Right renal pelvis (tissue), 4 donors: ENCODE results near the gene PWWP2B. TPM values are rescaled to one million over a fixed set of nuclear protein-coding genes. Genes with fewer than 3 reads are reported as not detected.

Experiments used
- DNase-seq, 4 donors: peaks; one replicate each; pipeline ENCODE4 v3.0.0-alpha.2; 2013; ENCODE audit warnings: low read depth in 4 of 4, low spot score in 3 of 4, missing footprints in 1 of 4
- polyA plus RNA-seq, 4 donors: library from polyadenylated mRNA; unstranded; fragments of 120-200 nt; gene quantifications; one replicate each; pipeline ENCODE4 v1.2.1, GENCODE V29; 2013; ENCODE audit not compliant: insufficient read length in 4 of 4

The PWWP2B gene
- polyA plus RNA-seq, 4 donors: 7.2 to 12.7 (median 10.4) TPM

DNA sequence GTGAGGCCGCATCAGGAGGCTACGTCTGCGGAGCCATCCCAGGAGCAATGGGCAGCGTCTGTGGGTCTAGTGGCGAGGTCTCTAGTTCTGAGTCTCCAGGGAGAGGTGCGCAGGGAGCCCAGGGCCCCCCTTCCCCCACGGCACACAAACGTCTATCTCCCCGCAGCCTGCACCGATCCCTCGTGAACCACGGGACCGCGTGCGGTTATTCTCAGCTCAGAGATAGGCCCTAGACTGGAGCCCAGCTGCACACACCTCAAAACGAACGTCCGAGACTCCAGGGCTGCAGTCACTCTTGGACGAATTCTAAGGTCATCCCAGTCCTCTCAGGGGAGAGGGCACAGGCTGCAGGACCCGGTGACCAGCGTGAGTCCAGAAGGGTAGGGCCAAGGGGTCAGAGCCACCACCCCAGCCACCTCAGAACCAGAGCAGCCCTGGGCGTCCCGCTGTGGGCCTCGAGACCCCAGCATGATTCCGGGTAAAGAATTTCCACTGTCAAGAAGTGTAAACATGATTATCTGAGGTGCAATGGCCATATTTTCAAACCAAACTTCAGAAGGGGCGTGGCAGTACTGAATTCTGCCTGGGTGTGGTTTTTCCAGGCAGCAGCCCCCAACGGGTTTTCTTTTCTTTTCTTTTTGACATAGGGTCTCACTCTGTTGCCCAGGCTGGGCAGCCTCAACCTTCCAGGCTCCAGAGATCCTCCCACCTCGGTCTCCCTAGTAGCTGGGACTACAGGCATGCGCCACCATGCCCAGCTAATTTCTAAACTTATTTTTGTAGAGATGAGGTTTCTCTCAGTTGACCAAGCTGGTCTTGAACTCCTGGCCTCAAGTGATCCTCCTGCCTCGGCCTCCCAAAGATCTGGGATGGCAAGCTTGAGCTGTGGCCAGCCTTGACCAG is 57.5 kb downstream of the PWWP2B start:
- DNase-seq: no peak

GRCh38 chr10:132455441-132455971 is 58.5 kb downstream of the PWWP2B start:
- DNase-seq: no peak

GRCh38 chr10:132455986-132456847 is 59.2 kb downstream of the PWWP2B start:
- no peak for DNase-seq

DNA sequence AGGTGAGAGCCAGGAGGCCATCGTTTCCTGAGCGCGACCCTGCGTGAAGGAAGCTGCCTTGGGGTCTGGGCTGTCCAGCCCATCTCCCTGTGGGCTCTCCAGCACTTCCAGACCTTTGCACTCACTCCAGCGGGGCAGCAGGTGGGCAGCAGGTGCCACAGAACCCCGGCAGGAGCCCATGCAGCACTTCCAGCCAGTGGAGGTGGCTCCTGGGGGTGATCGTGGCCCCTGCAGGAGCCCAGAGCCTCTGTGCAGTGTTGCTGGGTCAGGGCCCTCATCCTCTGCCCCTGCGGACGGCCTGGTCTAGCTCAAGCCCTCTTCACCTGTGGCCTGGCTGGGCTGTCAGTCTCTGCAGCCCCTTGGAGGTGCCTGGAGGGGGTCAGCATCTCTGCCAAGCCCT is 59.9 kb downstream of the PWWP2B start:
- no peak for DNase-seq

DNA sequence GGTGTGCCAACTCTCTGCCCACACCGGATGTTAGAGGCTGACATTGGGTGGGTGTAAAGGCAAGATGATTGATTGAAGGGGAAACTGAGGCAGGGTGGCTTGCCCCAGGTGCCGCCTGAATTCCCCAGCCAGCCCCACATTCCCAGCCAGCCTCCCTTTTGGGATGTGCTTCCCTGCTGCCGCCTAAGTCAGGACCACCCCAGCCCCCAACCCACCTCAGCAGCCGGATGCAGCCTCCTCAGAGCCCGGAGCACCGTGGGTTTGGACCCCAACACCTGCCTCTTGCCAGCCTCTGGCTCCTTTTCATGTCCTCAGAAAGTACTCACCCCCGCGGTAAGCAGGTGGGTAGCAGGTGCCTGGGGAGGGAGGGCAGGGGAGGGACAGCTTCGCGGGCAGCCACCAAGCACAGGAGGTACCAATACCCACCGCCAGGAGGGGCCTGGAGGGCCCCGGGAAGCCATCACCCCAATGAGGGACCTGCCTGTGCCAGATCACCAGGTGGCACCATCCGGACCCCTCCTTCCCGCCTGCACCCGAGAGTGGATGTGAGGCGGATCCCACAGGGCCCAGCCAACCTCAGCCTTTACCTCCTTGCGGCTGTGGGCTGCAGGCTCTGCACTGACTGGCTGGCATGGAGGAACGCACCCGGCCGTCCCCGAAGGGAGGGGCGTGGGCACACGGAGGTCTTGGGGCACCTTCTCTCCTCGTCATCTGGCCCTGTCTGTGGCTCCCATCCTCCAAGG is 60.5 kb downstream of the PWWP2B start:
- DNase-seq: no peak

GRCh38 chr10:132458071-132458585 is 61.1 kb downstream of the PWWP2B start:
- no peak for DNase-seq

DNA sequence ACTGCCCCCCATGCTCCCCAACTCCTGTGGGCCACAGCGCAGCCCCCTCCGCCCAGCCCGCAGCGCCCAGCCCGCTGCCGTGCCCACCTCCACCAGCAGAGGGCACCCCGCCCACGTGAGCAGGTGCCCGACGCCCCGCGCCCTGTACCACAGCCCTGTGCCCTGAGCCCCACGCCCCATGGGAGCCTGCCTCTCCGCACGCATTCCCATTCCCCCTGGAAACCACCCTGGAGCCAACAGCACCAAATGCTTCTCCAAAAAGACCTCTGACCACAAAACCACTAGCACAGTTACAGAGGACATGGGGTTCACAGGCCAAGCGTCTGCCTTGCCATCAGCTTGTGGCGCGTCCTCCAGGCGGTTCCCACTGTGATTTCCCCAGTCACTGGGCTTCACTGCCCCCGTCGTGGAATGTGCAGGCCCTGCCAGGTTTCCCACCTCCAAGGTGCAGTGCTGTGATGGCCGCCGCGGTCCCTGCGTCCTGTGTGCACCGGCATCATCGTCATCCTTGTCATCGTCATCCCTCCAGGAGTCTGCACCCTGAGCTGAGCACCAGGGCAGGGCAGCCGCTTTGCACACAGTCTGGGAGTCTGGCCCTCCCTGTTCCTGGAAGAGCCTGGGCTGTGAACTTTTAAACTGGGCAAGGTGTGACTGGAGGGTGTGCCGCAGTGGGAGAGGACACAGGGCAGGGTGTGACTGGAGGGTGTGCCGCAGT is 61.7 kb downstream of the PWWP2B start:
- DNase-seq: no peak

- DNase-seq: no peak
These were observed 62.5 kb downstream of the PWWP2B start for GRCh38 chr10:132459301-132460003.

- DNase-seq: no peak
These were observed 63.1 kb downstream of the PWWP2B start for GRCh38 chr10:132460071-132460470.

DNA sequence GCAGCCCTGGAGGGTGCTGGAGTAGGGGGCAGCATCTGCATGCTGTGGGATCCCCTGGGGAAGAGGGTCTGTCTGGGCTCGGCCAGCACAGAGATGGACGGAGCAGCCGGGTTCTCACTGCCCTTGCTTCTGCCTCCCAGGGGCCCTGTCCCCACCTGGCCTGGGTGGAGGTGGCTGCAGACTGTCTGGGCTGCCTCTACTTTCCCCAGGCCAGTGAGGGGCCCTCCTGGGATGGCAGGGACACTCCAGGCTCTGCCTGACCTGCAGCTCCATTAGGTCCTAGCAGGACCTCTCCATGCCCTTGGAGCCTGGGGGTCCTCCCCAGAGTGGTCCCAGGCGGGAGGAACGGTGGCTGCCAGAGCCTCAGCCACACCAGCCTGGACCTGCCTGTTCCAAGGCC is 63.7 kb downstream of the PWWP2B start:
- no peak for DNase-seq

DNA sequence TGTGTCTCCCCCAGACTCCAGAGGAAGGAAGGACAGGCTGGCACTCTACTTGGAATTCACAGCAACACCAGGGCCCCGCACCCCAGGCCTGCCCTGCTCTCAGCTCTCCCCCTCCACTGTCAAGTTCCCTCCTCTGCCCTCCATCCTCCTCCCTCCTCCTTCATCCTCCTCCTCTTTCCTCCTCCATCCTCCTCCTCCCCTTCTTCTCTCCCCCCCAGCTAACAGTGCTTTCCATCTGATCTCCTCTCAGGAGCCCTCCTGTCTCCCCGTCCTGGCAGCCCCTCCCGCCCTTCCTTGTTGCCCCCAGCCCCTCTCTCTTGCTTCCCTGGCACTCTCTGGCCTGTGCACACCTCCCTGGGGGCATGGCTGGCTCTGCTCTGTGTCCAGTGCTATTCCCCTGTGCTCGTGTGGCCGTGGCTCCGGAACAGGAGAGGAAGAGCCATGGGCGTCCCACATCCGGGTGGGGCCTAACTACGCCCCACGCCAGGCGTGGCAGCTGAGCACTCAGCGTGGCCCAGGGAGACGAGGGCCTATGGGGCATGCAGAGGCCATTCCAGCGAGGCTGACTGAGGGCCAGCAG is 64.2 kb downstream of the PWWP2B start:
- no peak for DNase-seq

- no peak for DNase-seq
These were observed 64.8 kb downstream of the PWWP2B start for GRCh38 chr10:132461683-132462231.

GRCh38 chr10:132462463-132463332 is 65.7 kb downstream of the PWWP2B start:
- DNase-seq: no peak

DNA sequence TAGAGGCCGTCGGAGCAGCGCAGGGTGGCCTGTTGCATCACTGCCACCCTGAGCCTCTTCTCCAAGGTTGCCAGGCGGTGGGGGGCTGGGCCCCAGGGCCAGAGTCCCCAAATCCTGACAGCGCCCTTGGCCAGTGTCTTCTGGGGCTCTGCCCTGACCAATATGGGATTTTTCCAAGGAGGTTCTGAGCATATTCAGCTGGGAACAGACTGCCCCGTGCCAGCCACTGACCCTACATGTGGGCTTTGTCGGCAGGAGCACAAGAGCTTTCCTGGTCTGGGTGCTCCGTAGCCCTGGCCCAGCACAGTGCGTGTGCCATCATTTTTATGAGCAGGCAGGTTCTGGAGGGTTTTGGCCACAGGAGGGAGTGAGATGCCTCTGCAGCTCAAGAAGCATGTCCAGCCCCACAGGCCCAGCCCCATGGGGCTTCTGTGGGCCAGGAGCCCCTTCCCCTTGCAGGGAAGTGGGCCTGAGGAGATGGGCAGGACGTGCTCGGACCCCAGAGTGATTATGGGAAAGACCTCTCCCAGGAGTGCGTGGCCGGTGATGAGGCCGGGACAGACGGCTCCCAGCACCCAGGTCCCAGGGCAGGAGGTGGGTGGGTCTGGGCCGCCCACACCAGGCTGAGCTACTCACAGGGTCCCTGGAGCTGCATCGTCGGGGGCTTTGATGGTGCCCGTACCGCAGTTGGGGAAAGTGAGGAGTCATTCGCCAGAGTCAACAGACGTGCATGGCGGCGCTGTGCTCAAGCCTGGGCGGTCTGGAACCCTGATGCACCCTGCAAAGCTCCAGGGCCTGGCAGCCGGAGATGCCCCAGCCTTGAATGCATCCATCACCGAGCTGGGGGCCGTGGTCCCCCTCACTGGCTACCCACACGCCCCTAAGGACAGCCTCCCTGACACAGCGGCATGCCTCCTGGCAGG is 66.6 kb downstream of the PWWP2B start:
- DNase-seq: no peak

GRCh38 chr10:132464256-132465192 is 67.5 kb downstream of the PWWP2B start:
- DNase-seq: no peak
